Right lung (tissue), 10 donors: ENCODE results near the gene XIAP. TPM values are rescaled to one million over a fixed set of nuclear protein-coding genes. Genes with fewer than 3 reads are reported as not detected.
A peak's percentile ranks its signal among the peaks of the same experiment; 100 is the strongest.
"Not testable (repeated sequence)": the region's sequence is repeated elsewhere in the genome, so short reads cannot be mapped to it uniquely, and the experiment has no call there.

Experiments used
- DNase-seq, 2 donors: peaks; one replicate each; pipeline ENCODE4 v3.0.0-alpha.2; 2013
- long read RNA-seq, 8 donors: transcript quantifications; one replicate each; lab custom pipeline, GENCODE V29; 2026
- polyA plus RNA-seq, 5 donors: library from polyadenylated mRNA; unstranded; fragments of 120-200 nt; gene quantifications; one replicate each; pipeline versions ENCODE4 v1.2.1 to v1.2.3, GENCODE V29; 2013; ENCODE audit warnings: inconsistent platforms in 1 of 5, low replicate concordance in 1 of 5; ENCODE audit not compliant: insufficient read length in 5 of 5, insufficient read depth in 1 of 5

XIAP gene
- 10 to 100 TPM; 32.4 to 41.3 (median 37.5) TPM for polyA plus RNA-seq
- long read RNA-seq, donor 1, full-length matches to known transcripts, result 5 of 5 reads
- long read RNA-seq, donor 1, partial matches to known transcripts, result 0 of 5 reads
- long read RNA-seq, donor 1, other reads (novel, unspliced or antisense), result 0 of 5 reads
- long read RNA-seq, donor 2, full-length matches to known transcripts, result 5 of 5 reads
- long read RNA-seq, donor 2, partial matches to known transcripts, result 0 of 5 reads
- long read RNA-seq, donor 2, other reads (novel, unspliced or antisense), result 0 of 5 reads
- long read RNA-seq, donor 3, full-length matches to known transcripts, result 5 of 5 reads
- long read RNA-seq, donor 3, partial matches to known transcripts, result 0 of 5 reads
- long read RNA-seq, donor 3, other reads (novel, unspliced or antisense), result 0 of 5 reads
- long read RNA-seq, donor 4, full-length matches to known transcripts, result 5 of 5 reads
- long read RNA-seq, donor 4, partial matches to known transcripts, result 0 of 5 reads
- long read RNA-seq, donor 4, other reads (novel, unspliced or antisense), result 0 of 5 reads
- long read RNA-seq, donor 5, full-length matches to known transcripts, result 4 of 4 reads
- long read RNA-seq, donor 5, partial matches to known transcripts, result 0 of 4 reads
- long read RNA-seq, donor 5, other reads (novel, unspliced or antisense), result 0 of 4 reads
- long read RNA-seq, donor 6, full-length matches to known transcripts, result 5 of 5 reads
- long read RNA-seq, donor 6, partial matches to known transcripts, result 0 of 5 reads
- long read RNA-seq, donor 6, other reads (novel, unspliced or antisense), result 0 of 5 reads
- long read RNA-seq, donor 7, full-length matches to known transcripts, result 4 of 4 reads
- long read RNA-seq, donor 7, partial matches to known transcripts, result 0 of 4 reads
- long read RNA-seq, donor 7, other reads (novel, unspliced or antisense), result 0 of 4 reads
- long read RNA-seq, donor 8, full-length matches to known transcripts, result 4 of 4 reads
- long read RNA-seq, donor 8, partial matches to known transcripts, result 0 of 4 reads
- long read RNA-seq, donor 8, other reads (novel, unspliced or antisense), result 0 of 4 reads

DNA sequence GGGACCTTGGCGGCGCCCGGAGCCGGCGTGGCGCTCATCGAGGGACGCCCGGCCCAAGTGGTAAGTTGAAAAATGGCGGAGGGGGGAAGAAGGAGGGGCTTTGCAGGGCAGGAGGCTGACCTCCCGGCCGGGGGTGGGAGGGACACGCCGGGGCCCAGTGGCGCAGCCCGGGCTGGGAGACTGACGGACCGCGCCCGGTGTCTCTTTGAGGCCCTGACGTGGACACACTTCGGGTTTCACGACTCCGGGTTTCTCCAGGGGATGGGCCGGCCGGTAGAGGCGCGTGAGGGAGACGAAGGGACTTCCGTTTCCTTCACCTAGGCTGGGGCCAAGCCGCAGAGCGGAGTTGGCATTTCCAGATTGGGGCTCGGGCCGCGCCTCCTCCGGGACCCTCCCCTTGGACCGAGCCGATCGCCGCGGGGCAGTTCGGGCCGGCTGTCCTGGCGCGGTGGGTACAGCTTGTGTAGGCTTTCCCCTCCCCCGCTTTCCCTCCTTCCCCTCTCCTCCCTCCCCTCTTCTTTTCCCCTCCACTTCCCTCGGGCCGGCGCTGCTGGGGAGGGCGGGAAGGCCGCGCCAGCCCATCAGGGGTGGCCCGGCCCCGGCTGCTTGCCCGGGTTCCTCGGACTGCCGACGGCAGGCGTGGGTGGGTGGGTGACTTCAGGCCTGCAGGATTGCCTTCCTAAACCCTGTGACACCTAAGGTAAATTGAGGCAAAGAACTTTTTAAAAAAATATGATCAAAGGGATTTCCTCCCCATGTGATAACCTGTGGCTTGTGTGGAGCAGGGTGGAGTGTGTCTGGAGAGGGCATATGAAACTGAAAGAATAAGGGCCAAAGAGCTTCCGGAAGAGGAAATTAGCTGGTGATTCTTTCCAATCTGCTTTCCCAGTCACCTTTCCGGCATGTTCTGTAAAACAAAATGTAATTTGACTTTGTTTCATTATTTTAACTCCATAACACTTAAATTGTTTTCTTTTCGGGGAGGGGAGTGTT, at the start of gene XIAP:
Gene XIAP (plus strand): TSS at position 208 of the 993 bp plus-strand sequence. CDS start 25,610 bp downstream, outside the sequence.
- DNase-seq, result peak; percentile 80 to 85

DNA sequence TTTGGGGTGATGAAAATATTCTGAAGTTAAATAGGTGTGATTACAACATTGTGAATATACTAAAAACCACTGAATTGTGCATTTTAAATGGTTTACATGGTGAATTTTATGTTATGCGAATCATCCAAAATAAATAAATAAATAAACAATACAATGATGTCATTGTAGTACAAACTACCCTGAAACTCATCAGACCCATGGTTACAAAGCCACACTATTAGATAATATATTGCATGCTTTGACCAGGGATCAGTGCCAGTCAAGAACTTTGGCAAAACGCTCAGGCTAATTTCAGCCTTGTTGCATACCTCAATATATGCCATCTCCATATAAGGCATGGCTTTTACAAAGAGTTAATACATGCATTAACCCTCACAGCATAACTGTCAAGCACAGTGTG, 45.5 kb upstream of the XIAP start:
- no peak for DNase-seq

DNA sequence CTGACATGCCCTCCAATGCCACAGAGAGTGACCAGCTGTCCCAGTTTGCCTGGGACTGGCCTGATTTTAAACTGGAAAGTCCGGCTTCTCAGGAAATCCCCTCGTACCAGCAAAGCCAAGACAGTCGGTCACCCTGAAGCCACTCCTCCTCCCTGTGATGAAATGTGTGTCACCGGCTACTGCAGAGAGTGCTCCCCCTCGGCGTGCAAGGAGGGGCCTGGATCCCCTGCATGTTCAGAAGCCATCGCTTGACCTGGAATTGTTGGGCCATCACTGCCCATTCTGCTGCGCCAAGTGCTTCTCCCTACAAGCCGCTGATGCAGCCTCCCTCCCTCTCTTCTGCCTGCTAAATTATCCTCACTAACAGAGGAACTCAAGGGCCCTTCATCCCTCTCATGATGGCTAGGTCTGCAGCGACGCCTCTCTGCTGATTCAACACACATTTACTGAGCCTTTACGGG, 44.9 kb upstream of the XIAP start:
- DNase-seq, result not testable (repeated sequence)

DNA sequence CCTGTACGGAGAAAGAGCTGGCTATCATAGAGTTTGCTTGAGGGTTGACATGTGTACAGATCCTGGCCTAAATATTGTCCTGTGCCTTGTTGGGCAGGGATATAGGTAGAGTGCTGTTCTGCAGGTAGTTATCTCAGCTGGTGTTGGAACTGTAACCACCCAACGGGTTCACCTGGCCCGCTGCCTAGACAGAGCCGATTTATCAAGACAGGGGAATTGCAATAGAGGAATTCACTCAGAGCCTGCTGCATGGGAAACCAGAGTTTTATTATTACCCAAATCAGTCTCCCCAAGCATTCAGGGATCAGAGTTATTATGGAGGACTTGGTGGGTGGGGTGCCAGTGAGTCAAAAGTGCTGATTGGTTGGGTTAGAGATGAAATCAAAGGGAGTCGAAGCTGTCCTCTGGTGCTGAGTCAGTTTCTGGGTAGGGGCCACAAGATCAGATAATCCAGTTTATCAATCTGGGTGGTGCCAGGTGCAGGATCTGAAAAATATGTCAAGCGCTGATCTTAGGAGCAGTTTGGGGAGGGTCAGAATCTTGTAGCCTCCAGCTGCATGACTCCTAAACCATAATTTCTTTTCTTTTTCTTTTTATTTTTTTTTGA, 42.5 kb upstream of the XIAP start:
- DNase-seq, result no peak

DNA sequence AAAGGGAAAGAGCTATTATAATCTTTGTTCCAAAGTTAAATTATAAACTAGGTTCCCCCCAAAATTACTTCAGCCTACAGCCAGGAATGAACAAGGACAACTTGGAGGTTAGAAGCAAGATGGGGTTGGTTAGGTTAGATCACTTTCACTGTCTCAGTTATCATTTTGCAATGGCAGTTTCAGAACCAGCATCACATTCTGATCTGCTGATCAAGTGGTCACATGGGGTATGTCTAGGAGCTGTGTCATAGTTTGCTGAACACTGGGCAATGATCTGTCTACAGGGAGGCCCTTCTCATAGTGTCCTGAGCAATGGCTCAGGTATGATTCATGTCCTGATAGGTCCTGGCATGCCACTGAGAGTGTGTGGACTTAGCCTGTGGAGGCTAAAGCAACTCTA, 41.6 kb upstream of the XIAP start:
- no peak for DNase-seq

DNA sequence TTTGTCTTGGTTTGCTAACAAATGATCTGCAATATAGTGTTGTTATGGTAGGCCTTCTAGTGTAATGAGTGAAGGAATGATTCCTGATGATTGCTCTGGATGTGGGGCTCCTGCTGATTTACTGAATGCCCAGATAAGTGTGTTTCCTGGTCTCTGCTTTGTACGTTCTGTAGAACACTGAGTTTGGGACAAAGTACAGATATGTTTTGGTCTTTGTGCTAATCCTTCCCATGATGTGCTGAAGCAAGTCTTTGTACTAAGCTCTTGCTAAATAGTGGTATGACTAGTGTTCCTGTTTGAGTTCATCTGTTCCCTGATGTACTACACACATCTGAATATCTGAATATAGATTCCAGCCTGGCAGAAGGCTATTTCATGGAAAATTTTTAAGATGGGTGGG, 36.9 kb upstream of the XIAP start:
- no peak for DNase-seq

DNA sequence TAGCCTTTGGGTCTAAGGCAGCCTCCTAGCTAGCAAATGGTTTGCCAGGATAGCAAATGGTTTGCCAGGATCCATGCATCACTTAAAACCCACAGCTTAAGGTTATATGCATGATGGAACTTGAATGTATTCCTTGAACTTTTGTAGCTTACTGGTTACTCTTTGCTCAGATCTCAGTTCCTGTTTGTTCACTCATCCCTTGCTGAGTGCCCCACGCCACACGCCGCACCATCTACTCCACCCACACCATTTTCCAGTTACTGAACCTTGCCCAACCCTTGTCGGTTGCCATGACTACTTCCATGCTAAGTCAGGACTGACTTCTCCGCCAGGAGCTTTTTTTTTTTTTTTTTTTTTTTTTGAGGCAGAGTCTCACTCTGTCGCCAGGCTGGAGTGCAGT, 29.5 kb upstream of the XIAP start:
- no peak for DNase-seq

DNA sequence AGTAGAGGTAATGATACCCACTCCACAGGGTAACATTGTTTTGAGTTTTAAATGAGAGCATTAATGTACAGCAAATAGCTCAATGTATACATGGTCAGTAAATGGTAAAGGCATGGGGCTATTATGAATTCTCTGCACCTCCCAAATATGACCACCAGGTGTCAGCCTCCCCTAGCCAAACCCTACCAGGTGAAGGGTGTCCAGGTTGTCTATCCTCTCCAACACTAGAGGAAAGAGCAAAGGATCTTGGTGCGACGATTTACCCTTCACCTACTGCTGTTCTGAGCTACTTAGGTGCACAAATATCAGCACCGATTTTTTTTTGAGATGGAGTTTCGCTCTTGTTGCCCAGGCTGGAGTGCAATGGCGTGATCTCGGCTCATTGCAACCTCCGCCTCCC, 26.5 kb upstream of the XIAP start:
- DNase-seq, result peak in 1 of 2 donors; percentile 28

DNA sequence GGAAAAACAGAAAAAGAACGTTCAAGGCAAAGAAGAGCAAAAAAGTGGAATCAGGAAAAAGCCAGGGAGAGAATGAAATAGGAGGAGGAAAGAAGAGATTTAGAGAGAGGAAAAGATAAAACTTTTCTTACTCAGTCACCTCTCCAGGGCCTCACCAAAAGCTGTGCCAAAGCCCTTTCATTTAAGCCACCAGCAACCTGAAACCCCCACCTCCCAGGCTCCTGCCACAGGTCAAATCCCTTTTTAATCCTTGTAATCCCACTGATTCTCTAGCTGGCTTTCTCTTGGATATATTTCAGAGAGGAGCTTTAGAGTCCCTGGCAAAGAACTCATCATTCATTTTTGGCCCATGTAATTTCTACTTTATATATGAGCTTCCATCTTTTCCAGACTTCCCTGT, 25.7 kb upstream of the XIAP start:
- no peak for DNase-seq

DNA sequence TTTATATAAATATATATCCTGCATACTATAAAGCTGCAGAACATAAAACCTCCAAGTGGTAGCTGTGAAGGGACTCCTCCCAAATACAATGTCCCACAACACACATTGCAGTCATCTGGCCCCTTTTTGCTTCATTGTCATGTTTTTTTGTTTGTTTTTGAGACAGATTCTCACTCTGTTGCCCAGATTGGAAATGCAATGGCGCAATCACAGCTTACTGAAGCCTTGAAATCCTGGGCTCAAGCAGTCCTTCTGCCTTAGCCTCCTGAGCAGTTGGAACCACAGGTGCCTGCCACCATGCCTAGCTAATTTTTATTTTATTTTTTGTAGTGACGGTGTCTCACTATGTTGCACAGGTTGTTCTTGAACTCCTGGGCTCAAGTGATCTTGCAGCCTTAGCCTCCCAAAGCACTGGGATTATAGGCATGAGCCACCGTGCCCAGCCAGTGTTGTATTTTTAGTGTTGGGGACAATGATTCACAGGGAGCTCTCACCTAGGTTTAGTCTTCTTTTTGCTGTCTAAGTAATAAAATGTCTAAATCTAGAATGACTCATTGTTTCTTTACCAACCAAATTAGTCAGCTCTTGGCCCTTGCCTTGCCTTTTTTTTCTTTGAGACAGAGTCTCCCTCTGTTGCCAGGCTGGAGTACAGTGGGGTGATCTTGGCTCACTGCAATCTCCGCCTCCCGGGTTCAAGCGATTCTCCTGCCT, 24.0 kb upstream of the XIAP start:
- DNase-seq, result no peak

DNA sequence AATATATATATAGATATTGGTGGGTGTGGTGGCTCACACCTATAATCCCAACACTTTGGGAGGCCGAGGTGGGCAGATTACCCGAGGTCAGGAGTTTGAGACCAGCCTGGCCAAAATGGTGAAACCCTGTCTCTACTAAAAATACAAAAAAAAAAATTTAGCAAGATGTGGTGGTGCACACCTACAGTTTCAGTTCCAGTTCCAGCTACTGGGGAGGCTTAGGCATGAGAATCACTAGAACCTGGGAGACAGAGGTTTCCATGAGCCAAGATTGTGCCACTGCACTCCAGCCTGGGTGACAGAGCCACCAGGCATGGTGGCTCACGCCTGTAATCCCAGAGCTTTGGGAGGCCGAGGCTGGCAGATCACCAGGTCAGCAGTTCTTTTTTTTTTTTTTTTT, 14.7 kb upstream of the XIAP start:
- DNase-seq, result not testable (repeated sequence)

DNA sequence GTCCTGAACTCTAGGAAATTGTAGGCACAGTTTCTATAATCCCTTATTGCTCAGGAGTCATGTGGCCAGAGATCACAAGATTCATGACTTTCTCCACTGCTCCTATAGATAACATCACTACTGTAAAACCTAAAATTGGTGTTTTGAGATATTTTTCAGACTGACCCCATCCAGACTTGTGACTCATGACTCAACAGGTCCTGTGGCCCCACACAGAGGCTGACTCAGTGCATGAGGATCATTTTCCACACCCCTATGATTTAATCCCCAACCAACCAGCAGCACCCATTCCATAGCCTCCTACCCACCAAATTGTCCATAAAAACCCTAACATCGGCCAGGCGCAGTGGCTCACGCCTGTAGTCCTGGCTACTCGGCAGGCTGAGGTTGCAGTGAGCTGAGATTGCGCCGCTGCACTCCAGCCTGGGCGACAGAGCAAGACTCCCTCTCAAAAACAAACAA, 13.2 kb upstream of the XIAP start:
- no peak for DNase-seq

DNA sequence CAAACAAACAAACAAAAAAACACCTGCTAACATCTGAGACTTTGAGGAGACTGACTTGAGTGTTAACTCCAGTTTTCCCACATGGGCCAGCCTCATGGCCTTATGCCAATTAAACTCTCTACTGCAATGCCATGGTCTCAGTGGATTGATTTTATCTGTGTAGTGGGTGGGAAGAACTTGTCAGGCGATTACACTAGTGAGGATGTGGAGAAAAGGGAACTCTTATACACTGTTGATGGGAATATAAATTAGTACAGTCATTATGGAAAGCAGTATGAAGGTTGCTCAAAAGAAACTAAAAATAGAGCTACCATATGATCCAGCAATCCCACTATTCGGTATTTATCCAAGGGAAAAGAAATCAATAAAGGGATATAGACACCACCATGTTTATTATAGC, 12.8 kb upstream of the XIAP start:
- DNase-seq, result no peak

DNA sequence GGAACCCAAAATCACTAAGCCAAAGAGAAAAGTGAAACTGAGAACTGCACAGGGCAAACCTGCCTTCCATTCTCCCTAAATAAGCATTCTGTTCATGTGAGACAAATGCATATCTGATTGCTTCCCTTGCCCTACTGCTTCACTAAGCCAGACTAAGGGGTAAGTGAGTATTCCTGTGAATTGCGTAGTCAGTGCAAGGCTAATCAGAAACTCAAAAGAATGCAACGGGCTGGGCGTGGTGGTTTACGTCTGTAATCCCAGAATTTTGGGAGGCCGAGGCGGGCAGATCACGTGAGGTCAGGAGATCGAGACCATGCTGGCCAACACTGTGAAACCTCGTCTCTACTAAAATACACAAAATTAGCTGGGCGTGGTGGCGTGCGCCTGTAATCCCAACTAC, 10.8 kb upstream of the XIAP start:
- no peak for DNase-seq

DNA sequence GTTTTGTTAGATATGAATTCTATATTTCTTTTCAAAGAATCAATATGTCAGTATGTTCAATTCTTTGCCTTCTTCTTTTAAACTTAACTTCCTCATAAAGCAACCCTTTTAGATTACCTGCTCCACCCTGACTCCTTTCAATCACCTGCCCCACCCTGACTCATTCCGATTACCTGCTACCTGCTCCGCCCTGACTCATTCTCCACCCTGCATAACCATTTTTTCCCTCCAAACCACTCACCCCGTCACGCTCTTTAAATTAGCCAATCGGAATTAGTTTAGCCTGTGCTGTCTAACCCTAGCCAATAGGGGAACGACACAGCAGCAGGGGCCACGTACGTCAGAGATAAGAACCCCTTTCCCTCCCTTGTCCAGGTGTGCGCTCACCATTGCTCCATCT, 9.9 kb upstream of the XIAP start:
- DNase-seq, result not testable (repeated sequence)

DNA sequence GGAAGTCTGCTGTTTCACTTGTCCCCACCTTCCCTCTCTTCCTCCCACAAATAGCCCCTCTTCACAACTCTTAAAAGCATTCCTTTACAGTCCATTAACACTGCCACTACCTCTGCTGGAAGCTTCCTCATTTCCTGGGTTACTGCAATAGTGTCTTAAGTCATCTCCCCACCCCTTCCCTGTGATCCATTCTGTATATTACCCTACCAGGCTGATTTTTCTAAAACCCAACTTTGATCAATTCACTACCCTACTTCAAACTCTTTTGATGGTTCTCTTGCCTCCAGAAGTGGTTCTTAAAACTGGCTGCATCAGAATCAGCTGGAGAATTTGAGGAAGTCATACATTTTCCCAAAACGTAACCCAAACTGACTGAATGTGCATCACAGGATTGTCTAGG, 8.8 kb upstream of the XIAP start:
- no peak for DNase-seq

DNA sequence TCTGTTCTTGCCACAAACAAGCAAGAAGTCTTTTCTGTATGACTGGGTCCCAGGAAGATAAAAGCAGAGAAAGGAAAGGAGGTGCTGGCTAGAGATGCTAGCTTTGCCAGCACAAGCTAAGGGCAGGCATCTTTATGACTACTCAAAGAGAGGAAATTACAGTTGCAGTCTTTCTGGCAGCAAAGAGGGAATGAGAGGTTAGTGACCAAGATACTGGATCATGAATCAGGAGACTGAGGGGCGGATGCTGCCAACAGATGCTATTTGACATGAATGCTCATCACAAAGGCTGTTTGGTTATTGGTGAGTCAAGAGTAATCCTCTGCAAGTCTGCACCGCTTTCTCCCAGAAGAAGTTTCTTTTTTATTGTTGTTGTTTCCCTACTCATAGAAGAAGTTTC, 5.5 kb upstream of the XIAP start:
- no peak for DNase-seq

DNA sequence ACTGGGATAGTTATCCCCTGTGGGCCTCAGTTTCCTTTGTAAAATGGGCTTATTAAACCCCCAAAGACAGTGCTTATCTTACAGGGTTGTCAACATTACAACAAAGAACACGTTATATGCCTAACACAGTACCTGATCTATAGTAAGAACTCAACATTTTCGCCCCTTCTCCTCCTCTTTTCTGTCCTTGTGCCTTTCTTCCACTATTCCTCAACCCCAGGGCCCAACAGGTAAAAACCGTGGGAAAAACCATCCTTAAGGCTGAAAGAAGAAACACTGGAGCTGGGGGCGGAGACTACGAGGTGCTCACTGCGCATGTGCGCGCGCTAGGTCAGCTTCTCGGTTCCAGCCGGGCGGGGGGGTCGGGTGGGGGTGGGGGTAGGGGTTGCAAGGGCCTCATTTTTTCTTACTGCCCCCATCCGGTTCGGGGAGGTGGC, 426 bp upstream of the XIAP start:
- peak in 1 of 2 donors; percentile 75 for DNase-seq

DNA sequence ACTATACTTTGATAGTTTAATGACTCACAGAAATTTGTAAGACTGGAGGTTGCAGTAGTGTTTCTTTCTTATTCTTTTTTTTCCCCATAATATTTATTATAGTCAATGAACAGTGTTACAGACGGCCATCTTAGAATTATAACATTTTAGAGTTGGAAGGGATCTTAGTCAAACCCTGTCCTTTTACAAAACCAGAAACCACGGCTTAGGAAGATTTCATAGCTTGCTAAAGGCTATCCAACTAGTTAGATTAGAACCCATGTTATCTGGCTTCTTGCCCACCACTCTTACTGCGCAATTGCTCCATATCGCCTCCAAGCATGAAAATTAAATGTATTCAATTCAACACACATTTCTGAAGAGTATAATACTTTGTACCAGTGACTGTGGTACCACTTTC, 1.1 kb downstream of the XIAP start:
- DNase-seq, result peak; percentile 23 to 40

DNA sequence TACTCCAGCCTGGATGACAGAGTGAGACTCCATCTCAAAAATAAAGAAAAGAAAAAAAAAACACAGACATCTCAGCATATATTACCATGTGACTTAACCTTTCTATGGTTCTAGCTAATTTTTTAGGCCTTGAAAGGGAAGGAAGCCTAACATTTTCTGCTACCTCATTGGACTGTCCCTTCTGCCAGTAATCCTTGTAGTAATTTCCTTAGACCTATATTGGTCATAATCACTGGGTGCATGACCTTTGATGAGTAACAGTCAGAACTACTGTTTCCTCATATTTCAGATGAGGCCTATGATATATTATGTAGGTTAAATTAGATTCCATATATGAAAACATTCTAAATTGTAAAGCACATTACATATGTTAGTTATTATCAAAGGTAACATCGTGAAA, 9.6 kb downstream of the XIAP start:
- no peak for DNase-seq
